D721Med (cell line): ENCODE measurements around the gene SLC39A3.

Experiments used
- DNase-seq: peaks from one replicate; pipeline ENCODE4 v3.0.0; 2011; ENCODE audit warnings: low spot score; ENCODE audit not compliant: insufficient read length
- FAIRE-seq: peaks from 2 replicates; lab custom pipeline; 2011; peaks lifted over from hg19 to GRCh38; lab: Jason Lieb, UNC
- TF ChIP-seq, protein P1 (sequence below): IDR thresholded peaks from 2 replicates; pipeline ENCODE4 v1.5.1; 2012; ENCODE audit warnings: mild to moderate bottlenecking, control low read depth; ENCODE audit not compliant: insufficient read depth; ENCODE audit errors: missing control alignments

SLC39A3 gene

DNA sequence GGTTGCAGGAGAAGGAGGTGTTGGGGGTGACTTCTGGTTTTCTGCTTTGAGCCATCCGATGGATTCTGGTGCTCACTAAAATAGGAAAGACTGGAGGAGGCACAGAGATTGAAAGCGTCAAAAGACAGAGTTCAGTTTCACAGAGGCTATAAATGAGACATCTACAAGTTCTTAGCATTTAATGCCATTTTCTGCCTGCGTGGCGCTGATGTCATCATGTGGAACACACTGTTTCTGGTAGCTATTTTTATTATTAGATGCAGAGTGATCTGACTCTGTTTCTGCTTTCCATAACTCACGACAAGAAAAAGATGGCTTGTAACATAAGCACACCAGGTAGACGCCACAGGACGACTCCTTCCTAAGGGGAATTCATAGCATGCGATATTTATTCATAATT lies 3.3 kb upstream of the SLC39A3 start:
- FAIRE-seq: no peak
- TF ChIP-seq, protein P1, sequence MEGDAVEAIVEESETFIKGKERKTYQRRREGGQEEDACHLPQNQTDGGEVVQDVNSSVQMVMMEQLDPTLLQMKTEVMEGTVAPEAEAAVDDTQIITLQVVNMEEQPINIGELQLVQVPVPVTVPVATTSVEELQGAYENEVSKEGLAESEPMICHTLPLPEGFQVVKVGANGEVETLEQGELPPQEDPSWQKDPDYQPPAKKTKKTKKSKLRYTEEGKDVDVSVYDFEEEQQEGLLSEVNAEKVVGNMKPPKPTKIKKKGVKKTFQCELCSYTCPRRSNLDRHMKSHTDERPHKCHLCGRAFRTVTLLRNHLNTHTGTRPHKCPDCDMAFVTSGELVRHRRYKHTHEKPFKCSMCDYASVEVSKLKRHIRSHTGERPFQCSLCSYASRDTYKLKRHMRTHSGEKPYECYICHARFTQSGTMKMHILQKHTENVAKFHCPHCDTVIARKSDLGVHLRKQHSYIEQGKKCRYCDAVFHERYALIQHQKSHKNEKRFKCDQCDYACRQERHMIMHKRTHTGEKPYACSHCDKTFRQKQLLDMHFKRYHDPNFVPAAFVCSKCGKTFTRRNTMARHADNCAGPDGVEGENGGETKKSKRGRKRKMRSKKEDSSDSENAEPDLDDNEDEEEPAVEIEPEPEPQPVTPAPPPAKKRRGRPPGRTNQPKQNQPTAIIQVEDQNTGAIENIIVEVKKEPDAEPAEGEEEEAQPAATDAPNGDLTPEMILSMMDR: no peak
- DNase-seq: no peak

DNA sequence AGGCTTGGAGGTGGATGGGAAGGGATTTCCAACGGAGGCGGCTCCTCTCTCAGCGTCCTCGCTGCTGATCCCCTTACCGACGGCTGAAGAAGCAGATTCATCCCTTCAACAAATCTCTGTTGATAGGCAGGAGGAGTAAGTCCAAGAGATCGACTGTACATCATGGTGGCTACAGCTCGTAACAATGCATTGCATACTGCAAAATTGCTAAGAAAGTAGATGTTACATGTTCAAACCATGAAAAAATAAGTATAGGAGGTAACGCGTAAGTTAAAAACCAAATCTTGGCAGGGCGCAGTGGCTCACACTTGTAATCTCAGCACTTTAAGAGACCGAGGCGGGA lies 468 bp upstream of the SLC39A3 start:
- FAIRE-seq: no peak
- no peak for DNase-seq
- TF ChIP-seq, protein P1: no peak

DNA sequence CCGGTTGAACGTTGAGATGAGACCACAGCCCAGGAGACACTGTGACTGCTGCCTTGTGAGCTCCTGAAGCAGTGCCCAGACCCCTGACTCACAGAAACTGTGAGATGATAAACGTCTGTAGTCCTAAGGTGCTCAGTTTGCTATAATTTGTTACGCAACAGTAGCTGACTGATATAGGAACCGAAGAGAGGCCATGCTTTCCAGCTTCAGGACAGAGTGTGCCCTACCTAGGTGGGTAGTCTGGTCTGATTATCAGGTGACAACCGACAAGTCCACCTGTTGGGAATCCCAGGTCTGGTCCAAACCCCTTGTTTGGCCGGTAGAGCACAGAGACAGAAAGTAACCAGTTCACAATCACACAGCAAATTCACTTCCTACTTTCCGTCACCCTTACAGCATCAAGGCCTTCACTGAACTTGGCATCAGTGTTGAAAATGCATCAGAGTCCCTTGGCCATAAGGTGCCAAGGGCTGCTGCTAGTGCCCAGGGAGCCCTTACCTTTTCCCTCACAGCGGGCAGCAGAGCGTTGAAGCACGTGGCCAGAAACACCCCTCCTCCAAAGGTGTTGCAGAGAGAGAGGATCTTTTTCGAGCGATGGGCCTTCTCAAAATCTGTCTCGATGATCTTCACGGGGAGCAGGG lies 3.1 kb downstream of the SLC39A3 start:
- no peak for FAIRE-seq
- TF ChIP-seq, protein P1: no peak
- DNase-seq: no peak

DNA sequence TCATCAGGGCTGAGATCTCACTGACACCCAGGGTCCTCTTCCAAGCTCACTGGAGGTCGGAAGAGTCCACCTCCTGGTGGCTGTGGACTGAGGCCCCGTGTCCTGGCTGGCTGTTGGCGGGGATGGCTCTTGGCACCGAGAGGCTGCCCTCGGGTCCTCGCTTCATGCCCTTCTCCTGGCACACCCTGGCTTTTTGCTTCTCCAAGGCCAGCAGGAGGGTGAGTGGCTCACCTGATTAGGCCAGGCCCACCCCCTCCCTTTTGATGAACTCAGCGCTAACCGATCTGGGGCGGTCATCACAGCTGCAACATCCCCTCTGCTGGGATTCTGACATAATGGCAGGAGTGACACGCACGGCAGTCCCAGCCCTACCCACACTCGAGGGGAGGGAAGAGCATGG lies 4.4 kb downstream of the SLC39A3 start:
- TF ChIP-seq, protein P1: no peak
- DNase-seq (no peak), FAIRE-seq (no peak)

DNA sequence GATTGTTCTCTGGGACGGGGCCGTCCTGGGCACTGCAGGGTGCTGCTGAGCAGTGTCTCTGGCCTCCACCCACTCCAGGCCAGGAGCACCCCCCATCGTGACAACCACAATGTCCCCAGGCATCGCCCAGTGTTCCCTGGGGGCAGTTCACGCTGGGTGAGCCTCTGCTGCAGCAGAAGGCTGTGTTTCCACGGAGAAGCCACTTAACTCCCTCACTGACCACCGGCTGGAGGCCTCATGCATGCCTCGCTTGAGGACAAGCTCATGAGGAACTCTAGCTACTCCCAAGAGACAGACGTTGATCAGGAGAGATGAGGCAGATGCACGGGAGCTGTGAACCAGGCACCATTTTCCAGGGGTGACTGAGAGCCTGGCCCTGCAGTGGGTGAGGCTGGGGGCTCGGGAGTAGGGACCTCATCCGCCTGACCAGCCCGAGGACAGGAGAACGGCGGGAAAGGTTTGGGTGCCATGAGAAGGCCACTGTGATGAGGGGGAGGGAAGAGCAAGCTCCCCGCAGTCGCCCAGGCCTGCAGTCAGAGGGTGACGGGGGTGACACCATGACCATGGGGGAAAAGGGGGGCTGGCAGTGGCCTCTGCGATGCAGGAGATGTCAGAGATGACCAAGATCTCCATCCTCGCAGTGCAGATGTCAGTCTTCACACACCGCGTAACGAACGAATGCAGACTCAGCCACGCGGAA lies 5.1 kb downstream of the SLC39A3 start:
- TF ChIP-seq, protein P1: no peak
- no peak for FAIRE-seq

DNA sequence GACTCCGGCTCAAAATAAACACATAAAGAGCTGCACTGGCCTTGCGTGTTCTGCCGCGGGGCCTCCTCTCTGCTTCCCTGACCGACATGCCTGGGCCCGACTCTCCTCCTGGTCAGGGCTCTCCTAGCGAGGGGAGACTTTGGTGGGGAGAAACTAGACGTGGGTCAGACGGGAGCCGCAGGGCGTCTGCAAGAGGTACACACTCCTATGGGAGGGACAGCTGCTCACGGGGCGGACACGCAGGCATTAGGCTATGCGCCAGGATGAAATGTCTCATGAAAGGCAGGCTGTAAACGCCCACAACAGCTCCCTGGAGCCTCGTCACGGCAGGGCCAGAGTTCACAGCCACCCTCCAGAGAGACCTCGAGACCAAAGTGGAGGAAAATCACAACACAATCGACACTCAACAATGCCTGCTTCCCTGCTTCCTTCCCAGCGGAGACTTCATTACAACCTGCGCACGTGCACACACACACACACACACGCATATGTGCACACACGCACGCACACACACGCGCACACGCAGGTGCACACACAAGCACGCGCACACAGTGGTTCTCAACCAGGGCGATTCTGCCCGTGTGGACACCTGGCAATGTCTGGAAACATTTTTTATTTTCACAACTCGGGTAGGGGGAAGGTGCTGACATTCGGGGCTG lies 5.8 kb downstream of the SLC39A3 start:
- no peak for FAIRE-seq
- TF ChIP-seq, protein P1: no peak
- no peak for DNase-seq

More for the DNA sequence above, 5.1 kb downstream of the SLC39A3 start:
- DNase-seq: no peak
